8988T (cell line): ENCODE measurements around the gene LAD1.

Source experiments
- DNase-seq: peaks from one replicate; pipeline ENCODE4 v3.0.0; 2011

Gene LAD1

DNA sequence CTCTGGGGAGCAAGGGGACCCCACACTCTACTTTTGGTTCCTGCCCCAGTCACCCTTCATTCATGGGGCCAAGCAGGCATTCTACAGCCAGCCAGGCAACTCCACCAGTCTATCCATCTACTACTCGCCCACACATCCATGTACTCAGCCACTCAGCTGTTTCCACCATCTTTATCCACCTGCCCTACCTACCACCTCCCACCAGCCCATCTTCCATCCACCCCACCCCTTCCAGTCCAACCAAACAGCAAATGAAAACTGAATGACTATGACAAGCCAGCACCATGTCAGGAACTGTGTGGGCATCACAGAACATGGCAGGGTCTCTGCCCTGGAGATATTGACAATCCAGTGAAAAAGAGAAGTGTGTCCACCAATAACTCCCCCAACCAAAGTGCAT, 7.9 kb downstream of the LAD1 start:
- DNase-seq = no peak

DNA sequence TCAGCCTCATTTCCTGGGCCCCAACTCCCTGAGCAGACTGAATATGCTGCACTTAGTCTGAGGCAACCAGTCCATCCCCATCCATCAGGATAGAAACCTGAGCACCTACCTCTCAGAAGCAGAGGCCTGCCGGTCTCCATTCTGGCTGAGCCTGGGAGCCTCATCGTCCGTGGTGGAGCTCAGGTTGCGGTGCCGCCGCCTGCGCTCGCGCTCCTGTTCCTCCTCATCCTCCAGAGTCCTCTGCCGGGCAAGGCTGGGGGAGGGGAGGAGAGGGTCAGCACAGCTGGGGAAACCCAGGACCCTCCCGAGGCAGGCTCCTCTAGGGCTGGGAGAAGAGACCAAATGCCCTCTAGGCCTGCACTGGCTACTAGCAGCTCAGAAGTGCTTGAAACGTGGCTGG, 10.1 kb downstream of the LAD1 start:
- DNase-seq = no peak

DNA sequence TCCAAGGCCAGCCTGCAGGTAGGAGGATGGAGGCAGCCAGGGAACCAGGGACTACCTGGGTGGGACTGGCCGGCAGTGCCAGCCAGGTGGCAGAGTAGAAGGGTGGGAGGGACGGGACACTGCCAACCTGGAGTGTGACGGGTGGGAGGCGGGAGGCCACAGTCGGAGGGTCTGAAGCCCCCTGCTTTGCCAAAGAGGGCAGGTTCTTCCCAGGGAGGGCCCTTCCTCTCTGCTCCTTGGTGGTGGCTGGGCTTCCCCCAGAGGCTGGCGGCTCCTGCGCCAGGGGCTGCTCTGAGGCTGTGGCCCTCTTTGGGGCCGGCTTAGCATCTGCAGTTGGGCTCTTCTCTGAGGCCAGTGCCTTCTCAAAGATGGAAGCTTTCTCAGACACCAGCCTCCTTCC, 12.9 kb downstream of the LAD1 start:
- no peak for DNase-seq

DNA sequence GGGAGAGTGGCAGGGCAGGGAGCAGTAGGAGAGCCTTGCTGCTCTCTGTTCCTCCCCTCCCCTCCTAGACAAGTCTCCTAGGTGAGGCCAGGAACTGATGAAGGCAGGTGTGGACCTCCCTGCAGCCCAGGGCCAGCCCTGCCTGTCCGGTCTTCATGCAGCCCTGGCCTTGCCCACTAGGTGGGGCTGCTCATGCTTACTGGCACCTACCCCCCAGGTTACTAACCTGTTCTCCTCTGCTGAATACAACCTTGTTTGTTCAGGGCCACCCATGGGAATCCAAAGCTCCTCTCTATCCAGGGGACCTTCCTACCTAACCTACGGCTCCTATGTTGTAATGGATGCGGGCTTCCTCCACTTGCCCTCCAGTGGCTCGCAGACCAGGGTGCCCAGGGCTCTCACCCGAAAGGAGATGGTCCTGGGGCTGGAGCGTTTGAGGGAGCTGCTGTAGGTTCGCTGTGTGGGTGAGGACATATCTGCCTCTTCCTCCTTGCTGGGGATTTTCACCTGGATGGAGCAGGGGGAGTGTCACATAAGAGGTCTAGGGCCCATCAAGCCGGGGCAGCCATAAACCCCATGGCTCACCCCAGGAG, 13.7 kb downstream of the LAD1 start:
- peak; percentile 82 for DNase-seq

- DNase-seq = no peak
Observed at GRCh38 chr1:201384406-201384782, 14.7 kb downstream of the LAD1 start.

GRCh38 chr1:201383647-201384405, 15.3 kb downstream of the LAD1 start:
- DNase-seq = no peak

- DNase-seq = no peak
Observed at GRCh38 chr1:201381130-201381529, 18.0 kb downstream of the LAD1 start.

GRCh38 chr1:201379733-201380242, 19.3 kb downstream of the LAD1 start:
- no peak for DNase-seq

- no peak for DNase-seq
Observed at GRCh38 chr1:201378804-201379203, 20.3 kb downstream of the LAD1 start.

DNA sequence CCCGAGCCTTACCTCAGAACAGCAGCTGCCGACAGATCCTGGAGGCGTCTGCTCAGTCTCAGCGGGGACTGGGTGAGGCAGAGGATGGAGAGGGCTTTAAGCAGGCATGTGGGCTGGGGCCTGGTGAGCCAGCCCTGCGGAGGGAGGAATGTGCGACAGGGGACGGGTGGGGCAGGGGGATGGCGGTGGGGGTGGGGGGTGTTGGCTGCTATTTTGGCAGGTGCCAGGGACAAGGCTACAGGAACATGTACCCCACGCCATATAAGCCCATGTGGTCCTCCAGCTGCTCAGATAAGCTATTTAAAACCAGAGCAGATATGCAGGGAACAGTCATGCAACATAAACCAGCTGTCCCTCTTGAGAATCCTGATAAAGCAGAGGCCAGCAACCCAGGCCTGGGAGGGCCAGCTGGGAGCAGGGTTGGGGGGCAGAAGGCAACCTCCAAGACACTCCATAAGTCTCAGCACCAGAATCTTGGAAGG, 21.5 kb downstream of the LAD1 start, which contains the start of gene TNNT2:
TNNT2 (minus strand) TSS at position 70 of the 482 bp plus-strand sequence. CDS start 4,426 bp downstream, outside the sequence.
- no peak for DNase-seq

DNA sequence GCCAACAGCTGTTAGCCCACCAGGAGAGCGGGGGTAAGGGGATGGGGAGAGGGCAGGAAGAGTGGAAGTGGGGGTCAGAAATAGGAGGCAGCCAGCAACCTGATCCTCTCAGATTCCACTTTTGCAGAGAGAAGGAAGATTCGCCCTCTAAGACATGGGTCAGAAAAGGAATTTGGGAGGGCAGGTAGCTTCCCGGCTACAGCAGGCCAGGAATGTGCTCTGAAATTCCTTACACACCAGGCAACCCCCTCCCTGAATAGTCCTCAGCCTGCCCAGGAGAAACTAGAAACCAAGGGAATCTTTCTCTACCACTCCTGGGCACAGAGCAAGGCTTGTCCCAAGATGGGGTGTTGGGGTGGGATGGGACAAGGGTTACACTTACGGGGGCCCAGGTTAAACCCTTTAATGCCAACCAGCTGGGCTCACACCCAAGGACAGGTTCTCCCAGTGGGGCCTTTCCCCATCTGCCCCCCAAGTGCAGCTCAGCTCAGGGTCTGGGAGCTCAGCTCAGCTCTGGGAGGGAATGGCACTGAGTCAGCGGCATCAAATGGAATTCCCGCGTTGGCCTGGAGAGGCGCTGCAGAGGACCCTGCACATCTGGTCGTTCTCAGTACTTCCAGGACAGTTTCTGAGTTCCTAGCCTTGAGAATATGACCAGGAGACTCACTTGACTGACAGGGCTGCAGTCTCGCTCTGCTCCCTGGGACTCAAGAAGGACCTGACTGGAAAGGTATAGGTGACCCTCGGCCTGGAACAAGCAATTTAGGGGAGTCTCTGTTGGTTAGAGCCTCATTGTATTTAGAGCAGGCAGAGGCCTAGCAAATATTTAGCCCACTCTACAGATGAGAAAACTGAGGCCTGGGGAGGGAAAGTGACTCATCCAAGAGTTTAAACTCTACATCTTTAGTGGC, 22.4 kb downstream of the LAD1 start:
- peak; percentile 90 for DNase-seq

DNA sequence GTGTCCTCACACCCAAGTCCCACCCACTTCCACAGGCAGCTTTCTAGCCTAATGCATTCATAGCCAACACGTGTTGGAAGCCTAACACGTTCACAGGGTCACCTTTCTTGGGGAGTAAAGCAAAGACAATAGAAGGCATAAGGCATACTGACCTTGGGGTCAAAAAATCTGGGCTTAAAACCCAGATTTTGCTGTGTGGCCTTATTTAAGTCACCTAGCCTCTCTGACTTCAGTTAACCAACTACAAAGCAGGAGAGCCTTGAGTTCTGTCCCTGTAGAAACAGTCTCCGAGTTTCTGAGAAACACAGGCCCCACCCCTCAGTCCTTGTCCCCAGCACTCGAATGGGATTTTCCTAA, 23.0 kb downstream of the LAD1 start:
- no peak for DNase-seq

- no peak for DNase-seq
Observed at GRCh38 chr1:201375169-201375568, 24.0 kb downstream of the LAD1 start.

- DNase-seq = no peak
Observed at GRCh38 chr1:201374364-201374763, 24.8 kb downstream of the LAD1 start.

- no peak for DNase-seq
Observed at GRCh38 chr1:201371792-201372191, 27.3 kb downstream of the LAD1 start.

DNA sequence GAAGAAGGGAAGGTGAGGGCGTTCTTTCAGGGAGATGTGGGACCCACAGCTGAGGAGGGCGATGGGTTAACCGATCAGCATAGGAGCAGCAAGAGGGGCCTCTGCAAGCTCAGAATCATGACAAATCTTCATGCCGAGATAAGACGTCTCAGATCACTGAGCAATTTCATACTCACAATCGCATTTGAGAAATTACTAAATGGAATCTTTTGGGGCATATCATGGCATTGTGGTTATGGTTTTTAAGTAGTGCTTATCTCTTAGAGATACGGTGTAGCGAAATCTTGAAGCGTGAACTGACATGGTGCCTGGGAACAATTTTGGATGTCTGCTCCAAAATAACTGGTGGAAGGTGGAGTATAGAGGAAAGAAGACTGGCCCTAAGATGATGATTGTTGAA, 27.8 kb downstream of the LAD1 start:
- DNase-seq = no peak

DNA sequence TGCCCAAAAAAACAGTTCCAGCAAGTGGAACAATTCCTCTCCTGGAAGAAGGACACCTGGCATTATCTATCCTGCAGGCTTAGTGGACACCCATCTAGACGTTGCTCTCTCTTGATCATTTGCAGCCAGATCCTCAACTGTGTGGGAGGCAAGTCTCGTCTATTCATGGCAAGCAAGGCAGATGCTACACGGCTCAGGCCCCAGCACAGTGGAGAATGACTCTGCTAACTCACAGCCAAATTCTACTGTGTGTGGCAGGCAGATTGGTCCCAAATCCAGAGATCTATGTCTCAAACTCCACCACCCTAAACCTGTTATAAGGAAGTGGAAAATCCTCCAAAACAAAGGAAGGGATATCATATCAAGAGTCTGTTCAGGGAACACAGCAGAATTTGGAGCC, 28.6 kb downstream of the LAD1 start:
- no peak for DNase-seq

GRCh38 chr1:201369209-201369608, 29.9 kb downstream of the LAD1 start:
- no peak for DNase-seq

- no peak for DNase-seq
Observed at GRCh38 chr1:201366696-201367095, 32.4 kb downstream of the LAD1 start.

GRCh38 chr1:201365251-201365650, 33.9 kb downstream of the LAD1 start:
- no peak for DNase-seq

- DNase-seq = no peak
Observed at GRCh38 chr1:201364808-201365105, 34.4 kb downstream of the LAD1 start.

GRCh38 chr1:201363467-201363866, 35.7 kb downstream of the LAD1 start:
- DNase-seq = no peak

DNA sequence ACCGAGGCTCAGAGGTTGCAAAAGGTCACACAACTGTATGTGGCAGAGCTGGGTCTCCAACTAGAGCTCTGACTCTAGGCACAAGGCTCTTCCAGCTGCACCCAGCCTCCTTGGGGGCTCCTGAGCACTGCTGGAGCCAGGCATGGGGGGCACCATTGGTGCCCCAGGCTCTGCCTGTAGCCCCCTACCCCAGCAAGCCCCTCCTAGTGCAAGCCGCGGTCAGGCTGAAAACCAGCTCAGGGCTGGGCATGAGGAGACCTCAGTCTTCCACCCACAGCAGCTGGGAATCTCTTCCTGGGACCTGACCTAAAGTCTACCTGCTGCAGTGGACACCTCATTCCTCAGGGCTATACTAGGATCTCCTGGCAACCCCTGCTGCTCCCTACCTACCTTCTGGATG, 36.2 kb downstream of the LAD1 start:
- DNase-seq = no peak
